Activated T-cell treated with anti-CD3 and anti-CD28 coated beads for 48 hours (primary cell): ENCODE data around the gene MEGF6.
A peak's percentile ranks its signal among the peaks of the same experiment; 100 is the strongest.

Experiments
- DNase-seq: peaks from one replicate; pipeline ENCODE4 v3.0.0-alpha.2; 2020; ENCODE audit warnings: low read depth

Gene MEGF6

DNA sequence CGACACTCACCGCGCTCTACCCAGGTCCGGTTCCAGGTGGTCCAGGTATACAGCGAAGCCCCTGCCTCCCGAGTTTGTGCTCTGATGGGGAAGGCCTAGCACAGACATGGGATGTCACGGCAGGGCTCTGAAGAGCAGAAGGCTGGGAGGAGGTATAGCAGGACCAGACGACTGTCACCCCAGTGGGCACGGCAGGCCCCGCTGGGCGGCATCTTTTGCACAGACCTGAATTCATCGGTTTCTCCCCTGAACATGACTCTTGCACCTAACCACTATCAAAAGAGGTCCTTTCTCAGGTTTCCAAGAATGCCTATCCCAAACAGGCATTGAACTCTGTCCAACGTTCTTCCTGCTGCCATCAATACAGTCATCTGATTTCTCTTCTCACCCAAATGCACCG lies 126.3 kb downstream of the MEGF6 start:
- no peak for DNase-seq

GRCh38 chr1:3483801-3484444 lies 127.4 kb downstream of the MEGF6 start:
- DNase-seq: peak; percentile 35

- DNase-seq: no peak
Measured at GRCh38 chr1:3483380-3483779, 127.9 kb downstream of the MEGF6 start.

- DNase-seq: peak; percentile 11
Measured at GRCh38 chr1:3482378-3482849, 128.9 kb downstream of the MEGF6 start.

- DNase-seq: no peak
Measured at GRCh38 chr1:3481836-3482375, 129.4 kb downstream of the MEGF6 start.

DNA sequence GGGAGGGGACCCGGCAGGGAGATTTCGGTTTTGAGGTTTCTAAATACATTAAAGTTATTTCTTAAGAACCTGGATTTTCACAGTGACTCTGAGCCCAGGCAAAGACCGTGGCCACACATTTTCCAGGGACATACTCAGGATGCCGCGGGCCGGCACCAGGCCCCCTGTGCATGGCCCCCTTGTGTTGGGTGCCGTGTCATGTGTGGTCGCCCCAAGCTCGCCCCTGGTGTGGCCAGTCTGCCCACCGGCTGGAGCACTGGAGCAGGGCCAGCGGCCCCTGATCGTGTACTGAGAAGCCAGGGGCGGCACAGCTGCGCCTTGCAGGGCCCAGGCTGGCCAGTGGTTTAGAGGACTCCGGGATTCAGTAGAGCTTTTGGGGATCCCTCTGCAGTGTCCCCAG lies 130.3 kb downstream of the MEGF6 start:
- no peak for DNase-seq

- no peak for DNase-seq
Measured at GRCh38 chr1:3480369-3480719, 131.0 kb downstream of the MEGF6 start.

- no peak for DNase-seq
Measured at GRCh38 chr1:3479511-3480368, 131.6 kb downstream of the MEGF6 start.

GRCh38 chr1:3478187-3478586 lies 133.1 kb downstream of the MEGF6 start:
- no peak for DNase-seq

- no peak for DNase-seq
Measured at GRCh38 chr1:3477241-3477995, 133.9 kb downstream of the MEGF6 start.

DNA sequence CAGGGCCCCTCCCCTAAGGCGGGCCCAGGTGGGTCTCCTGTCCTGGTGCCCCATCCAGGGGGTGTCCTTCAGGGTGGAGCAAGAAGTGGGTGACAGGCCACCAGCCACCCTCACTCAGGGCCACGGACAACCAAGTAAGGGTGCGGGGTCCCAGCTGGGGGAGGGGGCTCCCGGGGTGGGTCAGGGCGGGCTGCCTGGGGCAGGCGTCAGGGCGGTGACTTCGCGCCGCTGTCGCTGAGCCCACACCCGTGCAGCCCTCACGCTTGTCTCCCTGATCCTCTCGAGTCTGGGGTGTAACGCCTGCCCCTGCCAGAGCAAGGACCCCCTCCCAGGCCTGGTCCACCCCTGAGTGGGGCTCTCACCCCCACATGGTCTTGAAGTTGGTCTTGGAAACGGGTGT lies 134.6 kb downstream of the MEGF6 start:
- DNase-seq: no peak

DNA sequence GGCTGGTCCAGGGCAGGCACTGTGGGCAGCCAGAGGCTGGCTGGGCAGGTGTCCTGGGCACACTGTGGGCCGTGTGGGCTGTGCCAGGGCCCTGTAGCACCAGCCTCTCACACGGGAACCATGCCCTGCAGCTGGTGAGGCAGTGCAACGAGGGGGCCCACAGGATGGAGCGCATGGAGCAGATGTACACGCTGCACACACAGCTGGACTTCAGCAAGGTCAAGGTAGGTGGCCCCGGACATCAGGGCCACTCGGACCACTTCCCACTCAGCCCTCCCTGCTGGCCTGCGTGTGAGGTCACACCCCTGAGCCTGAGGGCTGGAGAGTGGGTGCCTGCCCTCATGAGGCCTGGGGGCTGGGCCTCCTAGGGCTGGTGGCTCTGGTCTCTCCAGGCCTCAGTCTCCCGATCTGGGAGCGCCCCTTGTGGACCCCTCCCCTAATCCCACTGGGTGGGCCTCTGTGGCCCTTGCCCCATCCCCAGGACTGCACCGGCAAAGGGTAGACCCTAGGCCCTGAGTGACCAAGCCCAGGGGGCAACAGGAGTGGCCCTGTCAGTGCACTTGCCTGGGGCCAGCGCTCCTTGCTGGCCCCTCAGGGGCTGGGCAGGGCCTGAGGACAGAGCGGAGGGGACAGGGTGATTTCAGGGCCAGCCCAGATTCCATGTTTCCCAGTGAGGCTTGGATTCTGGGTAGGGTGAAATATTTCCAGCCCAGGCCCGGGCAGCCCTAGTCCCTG lies 135.3 kb downstream of the MEGF6 start:
- DNase-seq: no peak

- no peak for DNase-seq
Measured at GRCh38 chr1:3474421-3474820, 136.9 kb downstream of the MEGF6 start.

GRCh38 chr1:3474016-3474415 lies 137.3 kb downstream of the MEGF6 start:
- no peak for DNase-seq

DNA sequence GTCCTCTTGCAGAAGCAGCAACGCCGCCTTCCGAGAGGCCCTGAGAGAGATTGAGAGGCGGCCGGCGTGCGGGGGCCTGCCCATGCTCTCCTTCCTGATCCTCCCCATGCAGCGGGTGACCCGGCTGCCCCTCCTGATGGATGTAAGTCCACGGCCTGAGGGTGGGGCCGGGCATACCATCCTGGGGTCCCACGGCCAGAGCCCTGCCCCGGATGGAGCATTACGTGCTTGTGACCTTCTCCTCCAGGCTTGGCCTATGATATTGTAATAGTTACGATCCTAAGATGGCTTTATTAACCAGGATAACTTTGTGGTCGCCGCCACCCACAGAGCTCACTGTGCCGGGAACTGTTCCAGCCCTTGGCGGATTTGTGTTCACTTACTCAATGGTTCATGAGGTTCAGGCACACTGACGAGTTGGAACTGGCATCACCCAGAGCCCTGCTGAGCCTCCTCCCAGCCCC lies 137.9 kb downstream of the MEGF6 start:
- DNase-seq: no peak

DNA sequence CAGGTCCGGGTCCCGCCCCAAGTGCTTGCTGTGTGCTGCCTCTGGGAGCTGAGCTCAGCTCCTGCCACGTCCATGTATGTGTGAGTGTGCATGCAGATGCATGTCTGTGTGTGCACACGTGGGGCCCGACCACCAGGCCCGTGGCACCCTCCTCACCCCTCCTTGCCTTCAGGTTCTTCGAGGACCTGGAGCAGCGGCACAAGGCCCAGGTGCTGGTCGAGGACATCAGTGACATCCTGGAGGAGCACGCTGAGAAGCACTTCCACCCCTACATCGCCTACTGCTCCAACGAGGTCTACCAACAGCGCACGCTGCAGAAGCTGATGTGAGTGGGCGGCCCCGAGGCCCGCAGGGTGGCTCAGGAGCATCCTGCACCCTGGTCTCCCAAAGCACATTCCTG lies 138.4 kb downstream of the MEGF6 start:
- DNase-seq: no peak

DNA sequence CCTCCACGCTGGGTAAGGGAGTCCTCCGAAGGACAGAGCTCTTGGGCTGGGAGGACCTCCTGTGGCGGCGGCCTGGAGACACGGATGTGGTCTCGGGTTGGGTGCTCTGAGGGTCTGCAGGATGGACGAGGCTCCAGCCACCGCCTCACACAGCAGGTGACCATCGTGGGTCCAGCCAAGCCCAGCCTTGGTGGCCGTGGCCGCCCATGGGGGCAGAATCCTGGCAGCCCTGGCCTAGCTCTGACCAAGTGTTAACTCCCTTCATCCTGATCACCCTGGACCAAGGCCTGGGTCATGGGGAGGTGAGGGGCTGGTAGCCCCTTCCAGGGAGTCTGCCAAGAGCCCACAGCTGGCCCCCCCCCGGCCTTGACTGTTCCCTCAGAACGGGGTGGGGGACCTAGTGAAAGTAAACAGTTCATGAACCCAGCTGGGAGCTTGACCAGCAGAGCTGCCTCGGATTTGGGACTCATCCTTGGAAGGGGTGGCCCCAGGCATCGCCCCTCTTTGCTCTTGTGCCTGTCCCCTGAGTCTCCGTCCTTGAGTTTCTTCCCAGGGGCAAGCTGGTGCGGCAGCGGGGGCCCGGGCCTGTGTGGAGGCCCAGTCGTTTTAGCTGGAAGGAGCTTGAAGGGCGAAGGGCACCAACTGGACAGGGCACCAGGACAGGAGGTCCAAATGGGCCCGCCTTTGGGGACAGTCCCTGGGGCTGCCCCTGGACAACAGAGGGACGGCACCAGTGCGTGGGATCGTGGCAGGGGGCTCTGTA lies 139.0 kb downstream of the MEGF6 start:
- no peak for DNase-seq

DNA sequence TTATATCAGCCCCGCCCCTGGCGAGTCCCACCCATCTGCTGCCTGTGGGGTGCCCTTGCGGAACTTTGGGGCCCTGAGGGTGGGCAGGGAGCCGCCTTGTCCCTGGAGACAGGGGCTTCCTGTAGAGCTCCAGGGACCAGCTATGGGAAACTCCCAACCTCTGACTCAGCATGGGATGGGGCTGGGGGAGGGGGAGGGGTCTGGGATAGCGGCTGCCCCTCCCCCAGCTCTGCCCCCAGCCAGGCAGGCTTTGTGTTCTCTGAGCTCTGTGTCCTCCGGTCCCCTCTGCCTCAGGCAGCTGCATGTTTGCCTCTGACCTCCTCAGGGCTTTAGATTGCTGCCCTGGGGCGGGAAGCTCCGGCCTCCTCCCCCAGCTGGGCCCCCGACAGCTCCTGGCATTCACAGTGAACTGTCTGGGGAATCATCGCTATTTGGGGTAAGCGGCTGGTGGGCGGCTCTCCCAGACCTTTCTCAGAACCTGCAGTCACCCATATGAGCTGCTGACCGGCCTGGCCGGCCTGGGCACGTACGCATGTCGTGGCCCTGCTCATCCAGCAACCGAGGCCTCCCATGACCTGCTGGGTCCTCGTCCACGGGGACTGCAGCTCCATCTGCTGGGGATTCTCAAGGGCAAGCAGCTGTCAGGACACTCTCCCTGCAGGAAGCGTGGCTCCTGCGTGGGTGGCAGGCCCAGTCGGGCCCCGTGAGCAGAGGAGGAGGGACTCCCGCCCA lies 139.8 kb downstream of the MEGF6 start:
- DNase-seq: no peak

DNA sequence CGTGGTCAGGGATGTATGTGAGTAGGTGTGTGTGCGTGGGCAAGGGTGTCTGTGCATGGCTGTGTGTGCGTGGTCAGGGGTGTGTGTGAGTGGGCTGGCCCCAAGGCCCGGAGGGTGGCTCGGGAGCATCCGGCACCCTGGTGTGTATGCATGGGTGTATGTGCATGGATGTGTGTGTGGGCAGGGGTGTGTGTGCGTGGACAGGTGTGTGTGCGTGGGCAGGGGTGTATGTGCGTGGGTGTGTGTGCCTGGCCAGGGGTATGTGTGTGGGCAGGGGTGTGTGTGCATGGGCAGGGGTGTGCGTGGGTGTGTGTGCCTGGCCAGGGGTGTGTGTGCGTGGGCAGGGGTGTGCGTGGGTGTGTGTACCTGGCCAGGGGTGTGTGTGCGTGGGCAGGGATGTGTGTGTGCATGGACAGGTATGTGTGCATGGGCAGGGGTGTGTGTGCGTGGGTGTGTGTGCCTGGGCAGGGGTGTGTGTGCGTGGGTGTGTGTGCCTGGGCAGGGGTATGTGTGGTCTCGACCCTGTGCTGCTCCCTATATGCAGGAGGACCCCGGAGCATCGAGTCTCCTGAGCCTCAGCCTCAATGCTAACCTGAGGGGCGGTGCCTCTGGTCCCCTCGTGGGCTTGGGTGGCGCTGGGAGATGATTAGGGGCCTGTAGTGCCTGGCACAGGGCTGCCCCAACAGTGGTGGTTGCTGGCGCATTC lies 140.5 kb downstream of the MEGF6 start:
- no peak for DNase-seq
